Mucosa of rectum (tissue), 2 donors: ENCODE measurements around the gene YIPF3.
"Not testable (repeated sequence)": the region's sequence is repeated elsewhere in the genome, so short reads cannot be mapped to it uniquely, and the experiment has no call there.

Experiments used
- H3K27ac ChIP-seq, 2 donors: one replicate each; pipeline ENCODE4 v1.7.0; 2013; ENCODE audit warnings: inconsistent platforms in 2 of 2, low read depth in 2 of 2, low read length in 2 of 2
- H3K27me3 ChIP-seq, 2 donors: one replicate each; pipeline ENCODE4 v1.7.0; 2013; ENCODE audit warnings: low read length in 2 of 2; ENCODE audit not compliant: control insufficient read depth in 2 of 2, insufficient read depth in 2 of 2
- H3K36me3 ChIP-seq, 2 donors: one replicate each; pipeline ENCODE4 v1.7.0; 2013; ENCODE audit warnings: low read length in 2 of 2; ENCODE audit not compliant: control insufficient read depth in 2 of 2, insufficient read depth in 2 of 2
- H3K4me1 ChIP-seq, 2 donors: one replicate each; pipeline ENCODE4 v1.7.0; 2013; ENCODE audit warnings: low read length in 2 of 2, mild to moderate bottlenecking in 1 of 2; ENCODE audit not compliant: control insufficient read depth in 2 of 2, insufficient read depth in 2 of 2
- H3K4me3 ChIP-seq, 2 donors: one replicate each; pipeline ENCODE4 v1.7.0; 2013; ENCODE audit warnings: low read length in 2 of 2
- H3K9ac ChIP-seq, 2 donors: one replicate each; pipeline ENCODE4 v1.7.0; 2013; ENCODE audit warnings: low read length in 2 of 2, low read depth in 1 of 2, mild to moderate bottlenecking in 1 of 2
- H3K9me3 ChIP-seq, 2 donors: one replicate each; pipeline ENCODE4 v1.7.0; 2013; ENCODE audit warnings: low read length in 2 of 2; ENCODE audit not compliant: control insufficient read depth in 2 of 2
- donor health status: healthy.
- donor health status: Normal muscosa, but diverticular disease.

YIPF3 gene

GRCh38 chr6:43467265-43467664 lies 49.5 kb downstream of the YIPF3 start:
- not testable (repeated sequence) for H3K9ac ChIP-seq, H3K4me1 ChIP-seq, H3K36me3 ChIP-seq, H3K9me3 ChIP-seq, H3K4me3 ChIP-seq, H3K27ac ChIP-seq, H3K27me3 ChIP-seq

GRCh38 chr6:43465948-43466347 lies 50.8 kb downstream of the YIPF3 start:
- Histone ChIP-seq H3K9me3 (no peaks in the 10 kb centered on the region), H3K4me1 (no peaks in the 10 kb centered on the region), H3K27me3 (peaks cover 5% of the 10 kb centered on the region in 2 donors)

GRCh38 chr6:43464337-43464736 lies 52.4 kb downstream of the YIPF3 start:
- no peak overlapping the region for H3K4me3 ChIP-seq
- H3K36me3 ChIP-seq: no peaks in the 10 kb centered on the region
- H3K4me1 ChIP-seq: no peaks in the 10 kb centered on the region
- H3K27ac ChIP-seq: no peak overlapping the region
- peaks cover 5 to 7% of the 10 kb centered on the region in 2 donors for H3K27me3 ChIP-seq
- H3K9me3 ChIP-seq: no peaks in the 10 kb centered on the region
- H3K9ac ChIP-seq: no peak overlapping the region

More at GRCh38 chr6:43465948-43466347, 50.8 kb downstream of the YIPF3 start:
- Histone ChIP-seq H3K27ac (no peak overlapping the region), H3K4me3 (no peak overlapping the region), H3K9ac (no peak overlapping the region), H3K36me3 (no peaks in the 10 kb centered on the region)

- H3K4me1 ChIP-seq: no peaks in the 10 kb centered on the region
- H3K36me3 ChIP-seq: no peaks in the 10 kb centered on the region
- no peaks in the 10 kb centered on the region for H3K9me3 ChIP-seq
- no peak overlapping the region for H3K9ac ChIP-seq
- no peak overlapping the region for H3K27ac ChIP-seq
- H3K4me3 ChIP-seq: no peak overlapping the region
- peaks cover 5 to 8% of the 10 kb centered on the region in 2 donors for H3K27me3 ChIP-seq
Observed at GRCh38 chr6:43461936-43462335, 54.8 kb downstream of the YIPF3 start.
